Liver (tissue), 9 donors: ENCODE data around the gene ACSL1. TPM values are rescaled to one million over a fixed set of nuclear protein-coding genes. Genes with fewer than 3 reads are reported as not detected.

Source experiments
- DNase-seq: peaks from one replicate; pipeline ENCODE4 v3.0.0-alpha.2; 2017; ENCODE audit warnings: low spot score
- H3K27ac ChIP-seq, 2 donors: one replicate each; pipeline ENCODE4 v1.7.0; 2013; ENCODE audit warnings: inconsistent platforms in 2 of 2, low read length in 2 of 2, control low read depth in 1 of 2, low read depth in 1 of 2, mild to moderate bottlenecking in 1 of 2
- H3K27me3 ChIP-seq, 4 donors: one replicate each; pipeline versions ENCODE4 v1.6.1 to v1.7.0; 2013; ENCODE audit warnings: low read length in 3 of 4, inconsistent platforms in 1 of 4, mild to moderate bottlenecking in 1 of 4, moderate library complexity in 1 of 4; ENCODE audit not compliant: control insufficient read depth in 4 of 4, insufficient read depth in 4 of 4
- H3K36me3 ChIP-seq, 4 donors: one replicate each; pipeline versions ENCODE4 v1.6.1 to v1.7.0; 2013; ENCODE audit warnings: low read length in 3 of 4, mild to moderate bottlenecking in 3 of 4, low read depth in 1 of 4, moderate library complexity in 1 of 4; ENCODE audit not compliant: control insufficient read depth in 4 of 4, insufficient read depth in 3 of 4
- H3K4me1 ChIP-seq, 4 donors: one replicate each; pipeline versions ENCODE4 v1.6.1 to v1.7.0; 2013; ENCODE audit warnings: low read length in 3 of 4, mild to moderate bottlenecking in 3 of 4, moderate library complexity in 1 of 4; ENCODE audit not compliant: control insufficient read depth in 4 of 4, insufficient read depth in 4 of 4
- H3K4me3 ChIP-seq, 3 donors: one replicate each; pipeline versions ENCODE4 v1.6.1 to v1.7.0; 2013; ENCODE audit warnings: low read length in 3 of 3, control low read depth in 1 of 3, low read depth in 1 of 3, mild to moderate bottlenecking in 1 of 3
- H3K9ac ChIP-seq, 2 donors: one replicate each; pipeline ENCODE4 v1.7.0; 2013; ENCODE audit warnings: low read length in 2 of 2, mild to moderate bottlenecking in 2 of 2, moderate library complexity in 2 of 2, control low read depth in 1 of 2, low read depth in 1 of 2
- H3K9me3 ChIP-seq, 4 donors: one replicate each; pipeline versions ENCODE4 v1.6.1 to v1.7.0; 2013; ENCODE audit warnings: low read length in 3 of 4; ENCODE audit not compliant: control insufficient read depth in 4 of 4
- CTCF ChIP-seq: fragments of 150-350 bp; IDR thresholded peaks from 2 replicates; pipeline ENCODE4 v1.5.1; 2017; ENCODE audit warnings: improper control_type of control experiment, low read depth, low read length; ENCODE audit not compliant: missing input control
- EGR1 ChIP-seq, 2 donors: IDR thresholded peaks; 2 replicates each; pipeline ENCODE4 v1.6.1; 2016 to 2018; ENCODE audit warnings: antibody characterized with exemption in 2 of 2, low read depth in 2 of 2
- FOXA1 ChIP-seq: IDR thresholded peaks from 2 replicates; pipeline ENCODE4 v1.6.1; 2016; ENCODE audit warnings: antibody characterized with exemption
- FOXA2 ChIP-seq: IDR thresholded peaks from 2 replicates; pipeline ENCODE4 v1.6.1; 2016; ENCODE audit warnings: antibody characterized with exemption
- GABPA ChIP-seq, 2 donors: IDR thresholded peaks in 1 of 2; conservative IDR thresholded peaks in 1 of 2; 2 replicates each; pipeline ENCODE4 v1.6.1; 2016; ENCODE audit warnings: antibody characterized with exemption in 2 of 2, mild to moderate bottlenecking in 1 of 2, moderate library complexity in 1 of 2
- HNF4G ChIP-seq: IDR thresholded peaks from 2 replicates; pipeline ENCODE4 v1.6.1; 2016; ENCODE audit warnings: antibody characterized with exemption
- JUND ChIP-seq, 2 donors: IDR thresholded peaks; 2 replicates each; pipeline ENCODE4 v1.6.1; 2016; ENCODE audit warnings: antibody characterized with exemption in 2 of 2
- NR2F2 ChIP-seq: IDR thresholded peaks from 2 replicates; pipeline ENCODE4 v1.6.1; 2016; ENCODE audit warnings: antibody characterized with exemption
- RAD21 ChIP-seq, 2 donors: IDR thresholded peaks; 2 replicates each; pipeline ENCODE4 v1.6.1; 2016; ENCODE audit warnings: antibody characterized with exemption in 2 of 2, mild to moderate bottlenecking in 2 of 2
- REST ChIP-seq: IDR thresholded peaks from 2 replicates; pipeline ENCODE4 v1.6.1; 2016; ENCODE audit warnings: antibody characterized with exemption, mild to moderate bottlenecking
- RXRA ChIP-seq, 2 donors: IDR thresholded peaks; 2 replicates each; pipeline ENCODE4 v1.6.1; 2017 to 2018; ENCODE audit warnings: antibody characterized with exemption in 2 of 2, mild to moderate bottlenecking in 1 of 2
- TAF1 ChIP-seq: conservative IDR thresholded peaks from 2 replicates; pipeline ENCODE4 v1.6.1; 2016; ENCODE audit warnings: antibody characterized with exemption, mild to moderate bottlenecking
- ZBTB33 ChIP-seq: IDR thresholded peaks from 2 replicates; pipeline ENCODE4 v1.6.1; 2016; ENCODE audit warnings: antibody characterized with exemption
- WGBS: extraction: QIAGEN DNeasy Blood & Tissue Kit; methylation state at CpG from one replicate; pipeline ENCODE4 v1.1.7; 2013; 5-methylcytosine and 5-hydroxymethylcytosine counted together
- polyA plus RNA-seq, 2 donors: library from polyadenylated mRNA; stranded (reverse) in 1 of 2; unstranded in 1 of 2; fragments of 200-250 nt in 1 of 2; fragments of >200 nt in 1 of 2; fragmentation: Nextera tagmentation in 1 of 2; extraction: Ambion mirVana in 1 of 2; gene quantifications; one replicate each; pipeline versions ENCODE4 v1.2.1 to v1.2.3, GENCODE V29; 2013 to 2015
- total RNA-seq, 2 donors: library from RNA; depleted of rRNA; stranded (reverse); fragments of >200 nt; gene quantifications; one replicate each; pipeline ENCODE4 v1.2.3, GENCODE V29; 2014
- TF ChIP-seq, protein P1 (sequence below): IDR thresholded peaks from 2 replicates; pipeline ENCODE4 v1.6.1; 2016; ENCODE audit warnings: antibody characterized with exemption
- TF ChIP-seq, protein P2 (sequence below): IDR thresholded peaks from 2 replicates; pipeline ENCODE4 v1.6.1; 2016; ENCODE audit warnings: antibody characterized with exemption
- donor health status: healthy.
- donor health status: healthy.
- donor health status: healthy.
- donor health status: healthy.
- donor health status: healthy.

The ACSL1 gene
- total and polyA plus RNA-seq, 4 donors = 210 to 2,226 (median 878) TPM

GRCh38 chr4:184870718-184871117, 45.0 kb upstream of the ACSL1 start (continued):
- TF ChIP-seq CTCF (no peak), GABPA (IDR thresholded peaks at IDR 0.05 in 1 of 2, conservative IDR thresholded peaks at IDR 0.05 in 1 of 2) (no peak), JUND (IDR thresholded peaks at IDR 0.05) (no peak), TAF1 (no peak), FOXA1 (no peak), RXRA (IDR thresholded peaks at IDR 0.05) (no peak)
- TF ChIP-seq, protein P1, sequence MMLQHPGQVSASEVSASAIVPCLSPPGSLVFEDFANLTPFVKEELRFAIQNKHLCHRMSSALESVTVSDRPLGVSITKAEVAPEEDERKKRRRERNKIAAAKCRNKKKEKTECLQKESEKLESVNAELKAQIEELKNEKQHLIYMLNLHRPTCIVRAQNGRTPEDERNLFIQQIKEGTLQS = no peak

GRCh38 chr4:184868623-184869022, 42.9 kb upstream of the ACSL1 start:
- Histone ChIP-seq H3K9me3 (no peaks in the 10 kb centered on the region), H3K4me1 (no peaks in the 10 kb centered on the region), H3K4me3 (no peak overlapping the region), H3K27me3 (no peaks in the 10 kb centered on the region), H3K36me3 (no peaks in the 10 kb centered on the region), H3K27ac (no peak overlapping the region), H3K9ac (no peak overlapping the region)
- no peak for DNase-seq
- WGBS = 84% methylated on average over 3 of the region's 3 CpGs
- TF ChIP-seq EGR1 (IDR thresholded peaks at IDR 0.05; ENCODE audit: low read depth in 2 of 2) (no peak), REST (no peak), RAD21 (IDR thresholded peaks at IDR 0.05) (no peak), GABPA (IDR thresholded peaks at IDR 0.05 in 1 of 2, conservative IDR thresholded peaks at IDR 0.05 in 1 of 2) (no peak), TAF1 (no peak), NR2F2 (no peak), ZBTB33 (no peak), FOXA1 (no peak), FOXA2 (no peak), RXRA (IDR thresholded peaks at IDR 0.05) (no peak), HNF4G (no peak)
- TF ChIP-seq, protein P2, sequence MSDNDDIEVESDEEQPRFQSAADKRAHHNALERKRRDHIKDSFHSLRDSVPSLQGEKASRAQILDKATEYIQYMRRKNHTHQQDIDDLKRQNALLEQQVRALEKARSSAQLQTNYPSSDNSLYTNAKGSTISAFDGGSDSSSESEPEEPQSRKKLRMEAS = no peak
- TF ChIP-seq, protein P1 = no peak
